ENCODE data around the gene ZNF525.
"Not testable (repeated sequence)": the region's sequence is repeated elsewhere in the genome, so short reads cannot be mapped to it uniquely, and the experiment has no call there.

ZNF525 gene

DNA sequence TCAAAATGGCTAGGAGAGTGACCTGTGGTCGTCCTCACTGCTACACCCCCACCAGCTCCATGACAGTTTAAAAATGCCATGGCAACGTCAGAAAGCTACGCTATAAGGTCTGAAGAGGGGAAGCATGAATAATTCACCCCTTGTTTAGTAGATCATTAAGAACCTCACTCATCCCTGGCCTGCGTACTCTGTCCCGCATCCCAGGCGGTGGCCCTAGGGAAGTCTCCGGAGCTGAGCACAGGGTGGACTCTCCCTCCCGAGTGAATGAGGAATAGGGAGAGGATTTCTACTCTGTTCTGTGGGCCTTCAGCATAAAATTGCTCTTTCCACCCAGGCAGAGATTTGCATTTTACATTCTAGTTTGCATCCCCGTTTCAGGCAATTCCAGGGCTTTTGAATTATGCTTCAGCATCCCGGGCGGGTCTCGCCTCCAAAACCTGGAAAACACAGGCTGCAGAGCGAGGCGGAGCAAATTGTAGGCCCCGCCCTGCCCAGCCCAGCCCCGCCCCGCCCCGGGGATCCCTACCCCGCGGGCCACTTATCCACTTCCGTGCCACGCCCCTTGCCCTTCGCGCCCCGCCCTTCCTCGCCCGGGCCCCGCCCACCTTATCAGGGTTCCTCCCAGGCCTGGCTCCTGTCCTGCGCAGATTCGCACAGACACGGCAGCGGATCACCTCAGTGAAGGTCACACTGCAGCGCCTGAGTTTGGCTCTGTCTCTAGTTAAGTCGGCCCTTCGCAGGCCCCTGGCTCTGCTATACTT lies 7.5 kb upstream of the ZNF525 start:
- DNase-seq (ENCODE audit: low read depth), result no peak
- H3K4me3 ChIP-seq (replicated peaks; ENCODE audit: low read depth, low read length), result no peak overlapping the region
- TF ChIP-seq, protein P1, sequence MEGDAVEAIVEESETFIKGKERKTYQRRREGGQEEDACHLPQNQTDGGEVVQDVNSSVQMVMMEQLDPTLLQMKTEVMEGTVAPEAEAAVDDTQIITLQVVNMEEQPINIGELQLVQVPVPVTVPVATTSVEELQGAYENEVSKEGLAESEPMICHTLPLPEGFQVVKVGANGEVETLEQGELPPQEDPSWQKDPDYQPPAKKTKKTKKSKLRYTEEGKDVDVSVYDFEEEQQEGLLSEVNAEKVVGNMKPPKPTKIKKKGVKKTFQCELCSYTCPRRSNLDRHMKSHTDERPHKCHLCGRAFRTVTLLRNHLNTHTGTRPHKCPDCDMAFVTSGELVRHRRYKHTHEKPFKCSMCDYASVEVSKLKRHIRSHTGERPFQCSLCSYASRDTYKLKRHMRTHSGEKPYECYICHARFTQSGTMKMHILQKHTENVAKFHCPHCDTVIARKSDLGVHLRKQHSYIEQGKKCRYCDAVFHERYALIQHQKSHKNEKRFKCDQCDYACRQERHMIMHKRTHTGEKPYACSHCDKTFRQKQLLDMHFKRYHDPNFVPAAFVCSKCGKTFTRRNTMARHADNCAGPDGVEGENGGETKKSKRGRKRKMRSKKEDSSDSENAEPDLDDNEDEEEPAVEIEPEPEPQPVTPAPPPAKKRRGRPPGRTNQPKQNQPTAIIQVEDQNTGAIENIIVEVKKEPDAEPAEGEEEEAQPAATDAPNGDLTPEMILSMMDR (IDR thresholded peaks at IDR 0.05; ENCODE audit: low read length, missing control alignments), result no peak

GRCh38 chr19:53360056-53360455 lies 5.4 kb upstream of the ZNF525 start:
- not testable (repeated sequence) for H3K4me3 ChIP-seq (replicated peaks; ENCODE audit: low read depth, low read length); DNase-seq (ENCODE audit: low read depth)

DNA sequence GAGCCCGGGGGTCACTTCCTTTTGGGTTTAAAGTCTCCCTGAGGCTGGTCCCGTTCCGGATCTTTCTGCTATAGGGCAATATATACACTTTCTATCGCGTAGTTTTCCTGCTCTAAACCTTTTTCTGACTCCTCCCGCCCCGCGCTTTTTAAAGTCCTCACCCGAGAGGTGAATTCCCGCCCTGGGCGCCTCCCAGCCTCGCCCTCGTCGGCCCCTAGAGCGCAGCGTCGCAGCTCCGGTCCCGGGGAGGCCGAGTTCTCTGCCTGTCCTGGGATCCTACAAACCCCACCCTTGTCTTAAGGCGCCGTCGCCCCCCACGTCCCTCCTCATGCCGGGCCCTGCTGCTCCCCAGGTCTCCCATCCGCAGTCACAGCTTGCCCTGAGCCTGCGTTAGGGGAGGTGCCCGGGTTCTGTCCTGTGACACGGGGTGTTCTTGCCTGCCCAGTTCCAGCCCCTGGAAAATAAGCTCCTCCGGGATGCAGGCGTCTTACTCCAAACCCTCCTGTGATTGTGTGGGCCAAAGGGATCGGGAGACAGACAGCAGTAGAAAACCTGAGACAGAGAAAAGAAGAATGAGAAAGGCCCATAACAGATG lies 491 bp downstream of the ZNF525 start:
- no peak for DNase-seq (ENCODE audit: low read depth)
- TF ChIP-seq, protein P1 (IDR thresholded peaks at IDR 0.05; ENCODE audit: low read length, missing control alignments), result no peak
- peak overlapping the region; percentile 83 for H3K4me3 ChIP-seq (replicated peaks; ENCODE audit: low read depth, low read length)

DNA sequence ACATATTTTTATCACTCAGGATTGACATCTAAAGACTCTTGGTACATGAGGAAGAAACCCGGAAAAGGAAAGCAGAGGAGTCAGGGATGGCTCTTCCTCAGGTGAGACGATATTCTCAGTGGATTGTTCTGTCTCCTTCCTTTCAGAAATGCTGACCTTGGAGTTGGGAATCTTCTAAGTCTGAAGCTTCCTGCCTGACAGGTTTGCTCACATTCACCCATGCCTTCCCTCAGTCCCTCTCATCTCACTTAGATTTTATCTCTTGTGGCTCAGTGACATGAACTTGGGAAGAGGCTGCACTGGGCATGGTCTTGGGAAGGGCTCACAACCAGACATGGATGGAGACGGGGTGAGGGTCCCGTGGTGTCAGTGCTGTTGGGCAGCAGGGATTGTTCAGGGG lies 6.7 kb downstream of the ZNF525 start:
- TF ChIP-seq, protein P1 (IDR thresholded peaks at IDR 0.05; ENCODE audit: low read length, missing control alignments), result no peak
- DNase-seq (ENCODE audit: low read depth), result no peak
- no peak overlapping the region for H3K4me3 ChIP-seq (replicated peaks; ENCODE audit: low read depth, low read length)

GRCh38 chr19:53374288-53374687 lies 8.8 kb downstream of the ZNF525 start:
- DNase-seq (ENCODE audit: low read depth), result no peak
- TF ChIP-seq, protein P1 (IDR thresholded peaks at IDR 0.05; ENCODE audit: low read length, missing control alignments), result no peak
- no peak overlapping the region for H3K4me3 ChIP-seq (replicated peaks; ENCODE audit: low read depth, low read length)

GRCh38 chr19:53374743-53375142 lies 9.2 kb downstream of the ZNF525 start:
- TF ChIP-seq, protein P1 (IDR thresholded peaks at IDR 0.05; ENCODE audit: low read length, missing control alignments), result no peak
- DNase-seq (ENCODE audit: low read depth), result no peak
- no peak overlapping the region for H3K4me3 ChIP-seq (replicated peaks; ENCODE audit: low read depth, low read length)

DNA sequence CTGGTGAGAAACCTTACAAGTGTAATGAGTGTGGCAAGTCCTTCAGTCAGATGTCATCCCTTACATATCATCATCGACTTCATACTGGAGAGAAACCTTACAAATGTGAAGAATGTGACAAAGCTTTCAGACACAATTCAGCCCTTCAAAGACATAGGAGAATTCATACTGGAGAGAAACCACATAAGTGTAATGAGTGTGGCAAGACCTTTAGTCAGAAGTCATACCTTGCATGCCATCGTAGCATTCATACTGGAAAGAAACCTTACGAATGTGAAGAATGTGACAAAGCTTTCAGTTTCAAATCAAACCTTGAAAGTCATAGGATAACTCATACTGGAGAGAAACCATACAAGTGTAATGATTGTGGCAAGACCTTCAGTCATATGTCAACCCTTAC lies 15.9 kb downstream of the ZNF525 start:
- no peak for DNase-seq (ENCODE audit: low read depth)
- no peak overlapping the region for H3K4me3 ChIP-seq (replicated peaks; ENCODE audit: low read depth, low read length)
- TF ChIP-seq, protein P1 (IDR thresholded peaks at IDR 0.05; ENCODE audit: low read length, missing control alignments), result no peak

Data from fibroblast of pulmonary artery (primary cell).